ENCODE measurements around the gene ABCC9. TPM values are rescaled to one million over a fixed set of nuclear protein-coding genes. Genes with fewer than 3 reads are reported as not detected.

The ABCC9 gene
- polyA plus RNA-seq, 1 of the 3 experiments (the other 2 are of a cell fraction): 0.02 TPM

DNA sequence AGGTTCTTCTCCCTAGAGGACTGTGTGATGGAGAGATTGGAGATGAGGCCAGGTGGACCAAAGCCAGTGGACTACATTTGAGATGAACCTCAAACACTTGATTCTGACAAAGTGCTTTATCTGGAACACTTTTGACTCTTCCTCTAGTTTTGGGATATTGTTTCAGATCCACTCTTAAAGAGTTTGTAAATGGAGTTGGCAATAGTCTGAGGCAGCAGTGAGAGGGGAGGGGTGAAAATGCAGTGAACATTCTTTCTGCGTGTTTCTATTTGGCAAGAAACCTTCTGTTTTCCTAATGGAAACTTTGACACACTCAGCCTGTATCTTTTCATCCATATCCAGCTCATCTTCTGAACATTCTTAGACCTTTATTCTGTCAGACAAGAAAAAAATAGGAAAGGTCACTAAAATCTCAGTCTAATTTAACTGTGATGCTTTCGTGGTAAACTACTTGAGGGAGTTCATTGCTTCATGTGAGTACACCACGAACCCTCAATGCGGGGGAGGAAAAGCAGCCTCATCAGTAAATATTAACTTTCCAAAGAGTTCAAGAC, 109.4 kb downstream of the ABCC9 start:
- no peaks in the 10 kb centered on the region for H3K36me3 ChIP-seq (replicated peaks in 1 of 2; ENCODE audit: control insufficient read depth in 1 of 2, insufficient read depth in 2 of 2, low read length in 1 of 2)
- H4K20me1 ChIP-seq (ENCODE audit: insufficient read depth): no peaks in the 10 kb centered on the region
- no peaks in the 10 kb centered on the region for H3K4me1 ChIP-seq (ENCODE audit: control insufficient read depth in 1 of 2, insufficient read depth in 2 of 2, low read depth in 1 of 2, low read length in 1 of 2)
- H3K9me3 ChIP-seq: no peaks in the 10 kb centered on the region
- H3K9me2 ChIP-seq: no peaks in the 10 kb centered on the region
- TF ChIP-seq, protein P1, sequence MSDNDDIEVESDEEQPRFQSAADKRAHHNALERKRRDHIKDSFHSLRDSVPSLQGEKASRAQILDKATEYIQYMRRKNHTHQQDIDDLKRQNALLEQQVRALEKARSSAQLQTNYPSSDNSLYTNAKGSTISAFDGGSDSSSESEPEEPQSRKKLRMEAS (IDR thresholded peaks at IDR 0.05; ENCODE audit: low read depth): no peak
- TF ChIP-seq YY1 (IDR thresholded peaks at IDR 0.05; ENCODE audit: low read depth) (no peak), USF2 (IDR thresholded peaks at IDR 0.05; ENCODE audit: borderline replicate concordance, low read depth, low read length) (no peak), ZBTB33 (IDR thresholded peaks at IDR 0.05; ENCODE audit: borderline replicate concordance, low read depth) (no peak), TEAD4 (IDR thresholded peaks at IDR 0.05; ENCODE audit: borderline replicate concordance, insufficient read depth) (no peak), FOXM1 (IDR thresholded peaks at IDR 0.05; ENCODE audit: low read depth) (no peak), EP300 (IDR thresholded peaks at IDR 0.05; ENCODE audit: borderline replicate concordance in 1 of 2, low read depth in 1 of 2, low read length in 1 of 2) (no peak), RAD21 (IDR thresholded peaks at IDR 0.05; ENCODE audit: low read length) (no peak), RXRA (IDR thresholded peaks at IDR 0.05; ENCODE audit: borderline replicate concordance, low read depth) (no peak), TCF12 (IDR thresholded peaks at IDR 0.05) (no peak), TAF1 (IDR thresholded peaks at IDR 0.05; ENCODE audit: borderline replicate concordance, low read depth, low read length) (no peak), RCOR1 (IDR thresholded peaks at IDR 0.05; ENCODE audit: low read length) (no peak), RFX5 (IDR thresholded peaks at IDR 0.05; ENCODE audit: low read length) (no peak), POLR2AphosphoS5 (IDR thresholded peaks at IDR 0.05; ENCODE audit: low read depth, low read length) (no peak), SMC3 (IDR thresholded peaks at IDR 0.05; ENCODE audit: low read depth, low read length) (no peak), MEF2A (IDR thresholded peaks at IDR 0.05; ENCODE audit: borderline replicate concordance, low read depth) (no peak)
- TF ChIP-seq, protein P2, sequence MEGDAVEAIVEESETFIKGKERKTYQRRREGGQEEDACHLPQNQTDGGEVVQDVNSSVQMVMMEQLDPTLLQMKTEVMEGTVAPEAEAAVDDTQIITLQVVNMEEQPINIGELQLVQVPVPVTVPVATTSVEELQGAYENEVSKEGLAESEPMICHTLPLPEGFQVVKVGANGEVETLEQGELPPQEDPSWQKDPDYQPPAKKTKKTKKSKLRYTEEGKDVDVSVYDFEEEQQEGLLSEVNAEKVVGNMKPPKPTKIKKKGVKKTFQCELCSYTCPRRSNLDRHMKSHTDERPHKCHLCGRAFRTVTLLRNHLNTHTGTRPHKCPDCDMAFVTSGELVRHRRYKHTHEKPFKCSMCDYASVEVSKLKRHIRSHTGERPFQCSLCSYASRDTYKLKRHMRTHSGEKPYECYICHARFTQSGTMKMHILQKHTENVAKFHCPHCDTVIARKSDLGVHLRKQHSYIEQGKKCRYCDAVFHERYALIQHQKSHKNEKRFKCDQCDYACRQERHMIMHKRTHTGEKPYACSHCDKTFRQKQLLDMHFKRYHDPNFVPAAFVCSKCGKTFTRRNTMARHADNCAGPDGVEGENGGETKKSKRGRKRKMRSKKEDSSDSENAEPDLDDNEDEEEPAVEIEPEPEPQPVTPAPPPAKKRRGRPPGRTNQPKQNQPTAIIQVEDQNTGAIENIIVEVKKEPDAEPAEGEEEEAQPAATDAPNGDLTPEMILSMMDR (IDR thresholded peaks at IDR 0.05): no peak
- TF ChIP-seq, protein P3, sequence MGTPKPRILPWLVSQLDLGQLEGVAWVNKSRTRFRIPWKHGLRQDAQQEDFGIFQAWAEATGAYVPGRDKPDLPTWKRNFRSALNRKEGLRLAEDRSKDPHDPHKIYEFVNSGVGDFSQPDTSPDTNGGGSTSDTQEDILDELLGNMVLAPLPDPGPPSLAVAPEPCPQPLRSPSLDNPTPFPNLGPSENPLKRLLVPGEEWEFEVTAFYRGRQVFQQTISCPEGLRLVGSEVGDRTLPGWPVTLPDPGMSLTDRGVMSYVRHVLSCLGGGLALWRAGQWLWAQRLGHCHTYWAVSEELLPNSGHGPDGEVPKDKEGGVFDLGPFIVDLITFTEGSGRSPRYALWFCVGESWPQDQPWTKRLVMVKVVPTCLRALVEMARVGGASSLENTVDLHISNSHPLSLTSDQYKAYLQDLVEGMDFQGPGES (IDR thresholded peaks at IDR 0.05; ENCODE audit: low read depth, low read length): no peak
- WGBS (ENCODE audit: low lambda C conversion rate): 4% methylated on average over 4 of the region's 4 CpGs
- H3K4me3 ChIP-seq (ENCODE audit: low read depth in 2 of 2, low read length in 1 of 2): no peak overlapping the region
- H3F3A ChIP-seq (replicated peaks; ENCODE audit: insufficient read depth): no peaks in the 10 kb centered on the region
- H2AFZ ChIP-seq (ENCODE audit: low read depth): no peak overlapping the region
- no peak overlapping the region for H3K4me2 ChIP-seq
- H3K9ac ChIP-seq: no peak overlapping the region
- no peaks in the 10 kb centered on the region for H3K27me3 ChIP-seq (ENCODE audit: insufficient read depth)
- H3K79me2 ChIP-seq (ENCODE audit: insufficient read depth): no peaks in the 10 kb centered on the region
- ChIA-PET POLR2A (no interaction called here), CTCF (no interaction called here)
- no peak overlapping the region for H3K27ac ChIP-seq (ENCODE audit: low read depth in 2 of 2, low read length in 1 of 2)
- DNase-seq: no peak
